Natural killer cell treated with Interleukin-12 subunit alpha and Interleukin-12 subunit beta and Interleukin-15 and Interleukin-18, amount 100 ng/mL, for 72 hours (primary cell): ENCODE measurements around the gene SIRT5. TPM values are rescaled to one million over a fixed set of nuclear protein-coding genes. Genes with fewer than 3 reads are reported as not detected.

Source experiments
- ATAC-seq, 2 donors: fragments of 150-1000 bp; cut with Tn5 transposase in 1 of 2; sonication (Bioruptor Pico), chemical (Tn5 transposase) in 1 of 2; 2 replicates each; pipeline ENCODE4 v1.10.0; 2021
- DNase-seq: peaks from one replicate; pipeline ENCODE4 v3.0.0; 2022; ENCODE audit warnings: low spot score
- H3K27ac Mint-ChIP-seq, 2 donors: 1 replicate in 1 of 2; 2 replicates in 1 of 2; pipeline ENCODE4 v1.8.0; 2022; ENCODE audit warnings: mixed read lengths in 2 of 2, mild to moderate bottlenecking in 1 of 2, moderate library complexity in 1 of 2
- H3K27me3 Mint-ChIP-seq, 2 donors: 1 replicate in 1 of 2; 2 replicates in 1 of 2; pipeline ENCODE4 v1.8.0; 2022; ENCODE audit warnings: mixed read lengths in 2 of 2
- H3K36me3 Mint-ChIP-seq: one replicate; pipeline ENCODE4 v1.8.0; 2022; ENCODE audit warnings: mixed read lengths
- H3K4me1 Mint-ChIP-seq, 2 donors: 1 replicate in 1 of 2; 2 replicates in 1 of 2; pipeline ENCODE4 v1.8.0; 2022; ENCODE audit warnings: low read depth in 2 of 2, mixed read lengths in 2 of 2, mild to moderate bottlenecking in 1 of 2
- H3K4me3 Mint-ChIP-seq: one replicate; pipeline ENCODE4 v1.8.0; 2022; ENCODE audit warnings: mixed read lengths
- H3K9me3 Mint-ChIP-seq: 2 replicates; pipeline ENCODE4 v1.8.0; 2022; ENCODE audit warnings: mixed read lengths
- total RNA-seq, 2 donors: library from RNA; stranded (reverse); gene quantifications; one replicate each; pipeline ENCODE4 v1.2.3, GENCODE V29; 2022

The SIRT5 gene
- total RNA-seq, 2 donors from 2014 or later, result 4.7 to 6.9 TPM

- Mint-ChIP-seq H3K9me3 (no peaks in the 10 kb centered on the region), H3K4me1 (no peaks in the 10 kb centered on the region), H3K4me3 (no peak overlapping the region), H3K27me3 (peaks cover 5 to 10% of the 10 kb centered on the region in 2 donors), H3K36me3 (no peaks in the 10 kb centered on the region), H3K27ac (no peak overlapping the region)
- DNase-seq, result no peak
- ATAC-seq, result no peak
These were observed 12.7 kb upstream of the SIRT5 start for GRCh38 chr6:13561624-13562267.

GRCh38 chr6:13563009-13563408 is 11.4 kb upstream of the SIRT5 start:
- no peak overlapping the region for H3K4me3 Mint-ChIP-seq
- H3K36me3 Mint-ChIP-seq, result no peaks in the 10 kb centered on the region
- H3K27ac Mint-ChIP-seq, result no peak overlapping the region
- no peak for ATAC-seq
- H3K27me3 Mint-ChIP-seq, result peaks cover 8 to 10% of the 10 kb centered on the region in 2 donors
- no peaks in the 10 kb centered on the region for H3K4me1 Mint-ChIP-seq
- no peak for DNase-seq
- no peaks in the 10 kb centered on the region for H3K9me3 Mint-ChIP-seq

- Mint-ChIP-seq H3K9me3 (no peaks in the 10 kb centered on the region), H3K4me1 (no peaks in the 10 kb centered on the region), H3K27me3 (peaks cover 10 to 17% of the 10 kb centered on the region in 2 donors), H3K27ac (no peak overlapping the region), H3K36me3 (no peaks in the 10 kb centered on the region), H3K4me3 (no peak overlapping the region)
- no peak for DNase-seq
- no peak for ATAC-seq
These were observed 8.5 kb upstream of the SIRT5 start for GRCh38 chr6:13565921-13566320.

DNA sequence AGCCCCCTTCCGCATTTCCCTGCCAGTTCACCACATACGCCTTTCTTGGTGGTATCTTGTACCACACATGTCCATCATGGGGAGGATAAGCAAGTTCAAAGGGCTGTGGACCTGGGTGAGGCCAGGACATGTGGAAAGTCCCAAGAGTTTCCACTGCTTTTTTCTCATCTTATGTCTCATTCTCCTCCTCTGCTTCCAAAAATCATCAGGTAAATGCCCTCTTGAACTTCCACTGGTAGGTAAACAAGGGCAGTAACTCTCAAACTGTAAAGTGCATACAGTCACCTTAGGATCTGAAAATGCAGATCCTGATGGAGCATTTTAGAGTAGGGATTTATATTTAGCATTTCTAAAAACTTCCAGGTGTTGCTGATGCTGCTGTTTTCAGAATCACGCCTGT is 7.9 kb upstream of the SIRT5 start:
- ATAC-seq (no peak), DNase-seq (no peak)
- Mint-ChIP-seq H3K4me1 (no peaks in the 10 kb centered on the region), H3K36me3 (no peaks in the 10 kb centered on the region), H3K27ac (no peak overlapping the region), H3K4me3 (no peak overlapping the region), H3K9me3 (no peaks in the 10 kb centered on the region), H3K27me3 (peaks cover 10 to 17% of the 10 kb centered on the region in 2 donors)

DNA sequence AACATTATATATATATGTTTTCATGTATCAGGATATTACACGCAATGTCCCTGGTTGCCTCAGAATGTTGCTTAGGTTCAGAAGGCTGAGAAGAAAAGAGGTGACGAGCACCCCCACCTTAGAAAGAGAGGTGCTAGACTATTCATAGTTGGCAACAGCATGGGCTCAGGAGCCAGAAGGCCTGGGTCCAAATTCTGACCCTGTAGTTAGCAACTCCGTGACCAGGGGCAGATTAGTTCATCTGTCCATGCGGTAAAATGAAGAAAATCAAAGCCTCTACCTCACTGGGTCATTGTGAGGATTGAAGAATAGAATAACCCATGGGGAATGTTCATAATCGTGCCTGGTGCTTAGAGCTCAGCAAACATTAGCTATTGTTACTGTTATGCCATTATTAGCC is 5.4 kb upstream of the SIRT5 start:
- Mint-ChIP-seq H3K27ac (no peak overlapping the region), H3K4me3 (no peak overlapping the region), H3K27me3 (peaks cover 5 to 12% of the 10 kb centered on the region in 2 donors), H3K36me3 (no peaks in the 10 kb centered on the region), H3K9me3 (no peaks in the 10 kb centered on the region), H3K4me1 (peaks cover 0 to 6% of the 10 kb centered on the region in 2 donors)
- ATAC-seq, result no peak
- no peak for DNase-seq

- Mint-ChIP-seq H3K4me1 (peaks cover 13 to 17% of the 10 kb centered on the region in 2 donors), H3K4me3 (peak overlapping the region; percentile 94), H3K27me3 (peaks cover 5 to 7% of the 10 kb centered on the region in 2 donors), H3K36me3 (no peaks in the 10 kb centered on the region), H3K9me3 (no peaks in the 10 kb centered on the region), H3K27ac (peak overlapping the region; percentile 92 to 94)
- ATAC-seq (no peak), DNase-seq (no peak)
These were observed 2.2 kb upstream of the SIRT5 start for GRCh38 chr6:13572240-13572639.

GRCh38 chr6:13572951-13573654 is 1.3 kb upstream of the SIRT5 start:
- no peak for ATAC-seq

GRCh38 chr6:13573669-13574110 is 711 bp upstream of the SIRT5 start:
- ATAC-seq (no peak), DNase-seq (no peak)
- H3K9me3 Mint-ChIP-seq, result no peaks in the 10 kb centered on the region
- H3K4me1 Mint-ChIP-seq, result peaks cover 13 to 17% of the 10 kb centered on the region in 2 donors
- peak overlapping the region; percentile 92 to 94 for H3K27ac Mint-ChIP-seq
- peaks cover 2 to 3% of the 10 kb centered on the region in 2 donors for H3K27me3 Mint-ChIP-seq
- no peaks in the 10 kb centered on the region for H3K36me3 Mint-ChIP-seq
- H3K4me3 Mint-ChIP-seq, result peak overlapping the region; percentile 94

More at GRCh38 chr6:13572951-13573654, 1.3 kb upstream of the SIRT5 start:
- peaks cover 13 to 17% of the 10 kb centered on the region in 2 donors for H3K4me1 Mint-ChIP-seq
- H3K27me3 Mint-ChIP-seq, result peaks cover 2 to 7% of the 10 kb centered on the region in 2 donors
- no peaks in the 10 kb centered on the region for H3K9me3 Mint-ChIP-seq
- H3K27ac Mint-ChIP-seq, result peak overlapping the region; percentile 92 to 94
- DNase-seq, result no peak
- H3K4me3 Mint-ChIP-seq, result peak overlapping the region; percentile 94
- H3K36me3 Mint-ChIP-seq, result no peaks in the 10 kb centered on the region

DNA sequence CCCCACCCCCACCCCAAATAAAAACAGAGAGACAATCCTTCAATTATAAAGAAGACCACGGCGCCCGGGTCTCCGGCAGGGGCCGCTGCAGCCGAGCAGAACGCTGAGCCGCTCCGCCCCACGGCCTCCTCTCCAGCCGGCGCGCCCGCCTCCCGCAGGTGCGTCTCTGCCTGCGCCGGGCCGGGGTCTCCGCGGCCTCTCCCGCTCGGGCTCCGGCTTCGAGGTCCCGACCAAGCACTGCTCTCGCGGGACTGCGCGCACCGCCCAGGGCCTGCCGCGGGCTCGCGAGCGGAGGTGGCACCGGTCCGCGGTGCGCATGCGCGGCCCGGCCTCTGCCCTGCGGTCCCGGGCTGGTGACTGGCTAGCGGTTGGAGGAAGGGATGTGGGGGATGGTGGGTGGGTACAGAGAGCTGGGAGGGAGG is 241 bp upstream of the SIRT5 start:
- Mint-ChIP-seq H3K4me3 (peak overlapping the region; percentile 94), H3K9me3 (no peaks in the 10 kb centered on the region), H3K4me1 (peaks cover 13 to 17% of the 10 kb centered on the region in 2 donors), H3K27ac (peak overlapping the region; percentile 92 to 94), H3K27me3 (no peaks in the 10 kb centered on the region), H3K36me3 (no peaks in the 10 kb centered on the region)
- ATAC-seq, result peak; percentile 94
- DNase-seq, result peak; percentile 96

- Mint-ChIP-seq H3K4me1 (peaks cover 13 to 17% of the 10 kb centered on the region in 2 donors), H3K9me3 (no peaks in the 10 kb centered on the region), H3K4me3 (peak overlapping the region; percentile 94), H3K27me3 (no peaks in the 10 kb centered on the region), H3K27ac (peak overlapping the region; percentile 92 to 94), H3K36me3 (no peaks in the 10 kb centered on the region)
- ATAC-seq, result no peak
- no peak for DNase-seq
These were observed 975 bp downstream of the SIRT5 start for GRCh38 chr6:13575377-13575775.

GRCh38 chr6:13576017-13576416 is 1.6 kb downstream of the SIRT5 start:
- DNase-seq, result no peak
- H3K9me3 Mint-ChIP-seq, result no peaks in the 10 kb centered on the region
- peaks cover 13 to 17% of the 10 kb centered on the region in 2 donors for H3K4me1 Mint-ChIP-seq
- no peaks in the 10 kb centered on the region for H3K27me3 Mint-ChIP-seq
- no peaks in the 10 kb centered on the region for H3K36me3 Mint-ChIP-seq
- H3K27ac Mint-ChIP-seq, result peak overlapping the region; percentile 92 to 94
- ATAC-seq, result no peak
- peak overlapping the region; percentile 36 for H3K4me3 Mint-ChIP-seq

DNA sequence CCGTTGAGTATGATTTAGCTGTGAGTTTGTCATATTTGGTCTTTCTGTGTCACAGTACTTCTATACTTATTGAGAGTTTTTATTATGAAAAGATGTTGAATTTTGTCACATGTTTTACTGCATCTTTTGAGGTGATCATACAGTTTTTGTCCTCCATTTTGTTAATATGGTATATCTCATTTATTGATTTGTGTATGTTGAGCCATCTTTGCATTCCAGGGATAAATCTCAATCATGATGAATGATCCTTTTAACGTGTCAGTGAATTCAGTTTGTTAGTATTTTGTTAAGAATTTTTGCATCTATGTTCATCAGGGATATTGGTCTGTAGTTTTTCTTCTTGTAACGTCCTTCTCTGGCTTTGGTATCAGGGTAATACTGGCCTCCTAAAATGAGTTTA is 3.5 kb downstream of the SIRT5 start:
- DNase-seq (no peak), ATAC-seq (no peak)
- Mint-ChIP-seq H3K4me3 (no peak overlapping the region), H3K4me1 (peaks cover 16 to 24% of the 10 kb centered on the region in 2 donors), H3K36me3 (no peaks in the 10 kb centered on the region), H3K27me3 (no peaks in the 10 kb centered on the region), H3K27ac (peak overlapping the region in 1 of 2 donors; percentile 30), H3K9me3 (no peaks in the 10 kb centered on the region)

DNA sequence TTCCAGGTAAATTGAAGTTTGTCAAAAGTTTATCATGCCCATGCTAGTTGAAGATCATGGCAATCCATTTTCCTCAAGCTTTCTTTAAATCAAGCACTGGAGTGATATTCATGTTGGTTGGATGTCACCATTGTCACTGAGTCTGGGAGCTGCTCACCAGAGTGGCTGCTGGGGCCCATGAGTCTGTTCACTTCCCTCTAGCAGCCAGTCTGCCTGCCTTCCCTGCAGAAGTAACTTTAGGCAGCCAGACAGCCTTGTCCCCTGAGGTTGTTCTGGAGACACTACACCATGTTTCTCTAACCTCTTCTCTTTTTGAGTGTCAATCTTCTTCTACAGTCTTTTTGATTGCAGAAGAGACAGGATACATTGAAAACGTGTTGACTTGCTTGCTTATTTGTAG is 5.5 kb downstream of the SIRT5 start:
- no peaks in the 10 kb centered on the region for H3K9me3 Mint-ChIP-seq
- no peak overlapping the region for H3K4me3 Mint-ChIP-seq
- ATAC-seq (no peak), DNase-seq (no peak)
- no peaks in the 10 kb centered on the region for H3K27me3 Mint-ChIP-seq
- no peaks in the 10 kb centered on the region for H3K36me3 Mint-ChIP-seq
- no peak overlapping the region for H3K27ac Mint-ChIP-seq
- H3K4me1 Mint-ChIP-seq, result peaks cover 14 to 20% of the 10 kb centered on the region in 2 donors

DNA sequence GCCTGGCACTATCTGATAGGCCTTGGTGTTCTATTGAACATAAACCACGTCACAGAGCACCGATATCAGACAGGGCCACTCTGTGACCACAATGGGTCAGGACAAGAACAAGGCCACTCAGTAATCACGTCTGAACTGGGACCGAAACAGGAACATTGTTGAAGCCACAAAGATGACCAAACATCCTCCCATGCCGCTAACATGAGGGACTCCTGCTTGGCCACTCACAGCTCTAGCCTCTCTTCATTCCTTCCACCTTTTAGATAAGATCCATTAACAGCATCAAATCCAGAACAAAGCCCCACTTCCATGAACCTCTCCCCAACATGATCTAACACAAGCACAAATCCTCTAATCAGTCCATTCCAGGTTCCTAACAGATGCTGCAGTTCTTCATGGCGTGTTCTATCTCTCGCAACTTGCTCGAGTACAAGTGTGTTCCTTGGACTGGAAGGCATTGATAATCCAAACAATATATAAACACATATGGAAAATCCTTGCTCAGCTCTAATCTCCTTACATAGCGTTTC is 7.4 kb downstream of the SIRT5 start:
- H3K9me3 Mint-ChIP-seq, result no peaks in the 10 kb centered on the region
- peaks cover 7 to 12% of the 10 kb centered on the region in 2 donors for H3K4me1 Mint-ChIP-seq
- H3K4me3 Mint-ChIP-seq, result no peak overlapping the region
- ATAC-seq, result no peak
- no peak for DNase-seq
- H3K27ac Mint-ChIP-seq, result no peak overlapping the region
- no peaks in the 10 kb centered on the region for H3K27me3 Mint-ChIP-seq
- H3K36me3 Mint-ChIP-seq, result no peaks in the 10 kb centered on the region
